Measurements from ENCODE around the gene DGCR8. TPM values are rescaled to one million over a fixed set of nuclear protein-coding genes. Genes with fewer than 3 reads are reported as not detected.

The DGCR8 gene
- total RNA-seq, 2 experiments from 2014 or later: 35.0 to 38.8 TPM

- Mint-ChIP-seq H3K4me1 (ENCODE audit: low read depth) (peaks cover 78% of the 10 kb centered on the region), H3K4me3 (no peak overlapping the region), H3K36me3 (ENCODE audit: low read depth) (peaks cover 84% of the 10 kb centered on the region), H3K27me3 (no peaks in the 10 kb centered on the region), H3K9me3 (peaks cover 8% of the 10 kb centered on the region), H3K27ac (peak overlapping the region; percentile 86)
- DNase-seq (no peak), ATAC-seq (no peak)
- CTCF ChIA-PET: interaction anchor here (0.7 kb wide), 1 partner anchor 12 kb away, joined by 3 read pairs; no protein-coding TSS in a partner anchor
- POLR2A ChIA-PET: interaction anchor here (1.0 to 3.8 kb wide), 2 partner anchors 13 to 23 kb away, joined by 3 to 36 read pairs; no protein-coding TSS in a partner anchor
- intact Hi-C loops (cut with micrococcal nuclease): no loop called here
- no peak for TF ChIP-seq CTCF (IDR thresholded peaks at IDR 0.05)
Measured at GRCh38 chr22:20099099-20099711, 19.2 kb downstream of the DGCR8 start.

- intact Hi-C loops (cut with micrococcal nuclease): loop anchor here (2.0 kb wide), 1 partner anchor 15 kb away; the partner anchor contains the start of genes RANBP1 and TRMT2A
- Mint-ChIP-seq H3K4me1 (ENCODE audit: low read depth) (peaks cover 57% of the 10 kb centered on the region), H3K4me3 (no peak overlapping the region)
Measured at GRCh38 chr22:20101638-20102037, 21.6 kb downstream of the DGCR8 start.

GRCh38 chr22:20102203-20102780, 22.3 kb downstream of the DGCR8 start:
- Mint-ChIP-seq H3K4me1 (ENCODE audit: low read depth) (peaks cover 53% of the 10 kb centered on the region), H3K4me3 (no peak overlapping the region), H3K9me3 (no peaks in the 10 kb centered on the region), H3K27me3 (no peaks in the 10 kb centered on the region), H3K36me3 (ENCODE audit: low read depth) (peaks cover 65% of the 10 kb centered on the region), H3K27ac (peak overlapping the region; percentile 61)
- POLR2A ChIA-PET: interaction anchor here (1.3 to 4.0 kb wide), 5 partner anchors 10 to 23 kb away, joined by 4 to 36 read pairs (median 7); partner anchors contain the start of genes DGCR8, RANBP1 and TRMT2A
- intact Hi-C loops (cut with micrococcal nuclease): no loop called here
- no peak for DNase-seq
- ATAC-seq: no peak
- peak; percentile 24 for TF ChIP-seq CTCF (IDR thresholded peaks at IDR 0.05)
- CTCF ChIA-PET: interaction anchor here (3.9 kb wide), 1 partner anchor 9 kb away, joined by 43 read pairs; no protein-coding TSS in a partner anchor

More at GRCh38 chr22:20101638-20102037, 21.6 kb downstream of the DGCR8 start:
- CTCF ChIA-PET: interaction anchor here (1.1 to 3.9 kb wide), 4 partner anchors 10 to 27 kb away, joined by 3 to 43 read pairs (median 3); no protein-coding TSS in a partner anchor
- H3K27me3 Mint-ChIP-seq: no peaks in the 10 kb centered on the region
- POLR2A ChIA-PET: interaction anchor here (0.8 to 4.0 kb wide), 8 partner anchors 8 to 34 kb away, joined by 3 to 36 read pairs (median 5); partner anchors contain the start of genes DGCR8, RANBP1 and TRMT2A
- DNase-seq: no peak
- H3K9me3 Mint-ChIP-seq: peaks cover 4% of the 10 kb centered on the region
- no peak for TF ChIP-seq CTCF (IDR thresholded peaks at IDR 0.05)
- peaks cover 70% of the 10 kb centered on the region for H3K36me3 Mint-ChIP-seq (ENCODE audit: low read depth)
- peak overlapping the region; percentile 86 for H3K27ac Mint-ChIP-seq
- no peak for ATAC-seq

GRCh38 chr22:20105456-20106204, 25.6 kb downstream of the DGCR8 start:
- Mint-ChIP-seq H3K9me3 (no peaks in the 10 kb centered on the region), H3K27me3 (no peaks in the 10 kb centered on the region), H3K4me3 (no peak overlapping the region), H3K36me3 (ENCODE audit: low read depth) (peaks cover 40% of the 10 kb centered on the region), H3K4me1 (ENCODE audit: low read depth) (peaks cover 24% of the 10 kb centered on the region), H3K27ac (peak overlapping the region; percentile 63)
- TF ChIP-seq CTCF (IDR thresholded peaks at IDR 0.05): no peak
- DNase-seq: no peak
- intact Hi-C loops (cut with micrococcal nuclease): no loop called here
- ChIA-PET CTCF (interaction anchor here (1.0 to 1.8 kb wide), 2 partner anchors 12 to 24 kb away, joined by 3 to 4 read pairs; partner anchors contain the start of gene TRMT2A), POLR2A (interaction anchor here (1.0 to 2.7 kb wide), 5 partner anchors 8 to 17 kb away, joined by 3 to 20 read pairs (median 4); partner anchors contain the start of genes RANBP1 and TRMT2A)
- no peak for ATAC-seq
